Mesenchymal stem cell (in vitro differentiated cells and primary cell): ENCODE measurements around the gene FOXC2.
A peak's percentile ranks its signal among the peaks of the same experiment; 100 is the strongest.

ENCODE experiments used
- DNase-seq: peaks from one replicate; pipeline ENCODE4 v3.0.0-alpha.2; 2013
- H2AFZ ChIP-seq: one replicate; pipeline ENCODE4 v1.6.1; 2013; ENCODE audit warnings: low read depth, mild to moderate bottlenecking, control low read depth, inconsistent platforms, low read length, moderate library complexity
- H2AK5ac ChIP-seq: 2 replicates; pipeline ENCODE4 v1.6.1; 2013; ENCODE audit warnings: low read length, moderate library complexity, mild to moderate bottlenecking, inconsistent platforms; ENCODE audit not compliant: severe bottlenecking
- H2BK120ac ChIP-seq: one replicate; pipeline ENCODE4 v1.6.1; 2013; ENCODE audit warnings: low read depth, mild to moderate bottlenecking, inconsistent platforms, low read length, moderate library complexity
- H2BK12ac ChIP-seq, 2 experiments: one replicate each; pipeline ENCODE4 v1.6.1; 2013; ENCODE audit warnings: inconsistent platforms in 2 of 2, low read length in 2 of 2, mild to moderate bottlenecking in 2 of 2, moderate library complexity in 2 of 2, control low read depth in 1 of 2
- H2BK15ac ChIP-seq: one replicate; pipeline ENCODE4 v1.6.1; 2013; ENCODE audit warnings: mild to moderate bottlenecking, low read depth, inconsistent platforms; ENCODE audit not compliant: poor library complexity, severe bottlenecking
- H2BK5ac ChIP-seq: 2 replicates; pipeline ENCODE4 v1.6.1; 2013; ENCODE audit warnings: low read depth, mild to moderate bottlenecking, low read length, control low read depth, inconsistent platforms; ENCODE audit not compliant: poor library complexity, severe bottlenecking
- H3K14ac ChIP-seq, 2 experiments: one replicate each; pipeline ENCODE4 v1.6.1; 2013; ENCODE audit warnings: inconsistent platforms in 2 of 2, low read length in 2 of 2, control low read depth in 1 of 2, mild to moderate bottlenecking in 1 of 2, moderate library complexity in 1 of 2
- H3K18ac ChIP-seq, 2 experiments: one replicate each; pipeline ENCODE4 v1.6.1; 2013; ENCODE audit warnings: inconsistent platforms in 2 of 2, low read length in 2 of 2, control low read depth in 1 of 2, low read depth in 1 of 2, mild to moderate bottlenecking in 1 of 2
- H3K23ac ChIP-seq, 2 experiments: one replicate each; pipeline ENCODE4 v1.6.1; 2013; ENCODE audit warnings: inconsistent platforms in 2 of 2, low read length in 2 of 2, mild to moderate bottlenecking in 2 of 2, moderate library complexity in 2 of 2, control low read depth in 1 of 2
- H3K27ac ChIP-seq: 2 replicates; pipeline ENCODE4 v1.5.1; 2013; ENCODE audit warnings: mild to moderate bottlenecking, moderate library complexity, low read length, control low read depth, inconsistent platforms; ENCODE audit not compliant: poor library complexity, severe bottlenecking
- H3K27me3 ChIP-seq, 2 experiments: 2 replicates each; pipeline versions ENCODE4 v1.6.1 to v1.7.0; 2013; ENCODE audit warnings: low read length in 2 of 2, mild to moderate bottlenecking in 2 of 2, moderate library complexity in 2 of 2, control low read depth in 1 of 2, inconsistent platforms in 1 of 2; ENCODE audit not compliant: control insufficient read depth in 1 of 2, insufficient read depth in 1 of 2
- H3K36me3 ChIP-seq, 2 experiments: 2 replicates each; pipeline versions ENCODE4 v1.6.1 to v1.7.0; 2013; ENCODE audit warnings: low read length in 2 of 2, control low read depth in 1 of 2, inconsistent platforms in 1 of 2, low read depth in 1 of 2, mild to moderate bottlenecking in 1 of 2; ENCODE audit not compliant: insufficient read depth in 2 of 2, control insufficient read depth in 1 of 2
- H3K4ac ChIP-seq, 2 experiments: one replicate each; pipeline ENCODE4 v1.6.1; 2013; ENCODE audit warnings: inconsistent platforms in 2 of 2, low read length in 2 of 2, mild to moderate bottlenecking in 2 of 2, moderate library complexity in 2 of 2, control low read depth in 1 of 2, low read depth in 1 of 2
- H3K4me1 ChIP-seq: 2 replicates; pipeline ENCODE4 v1.6.1; 2013; ENCODE audit warnings: low read depth, low read length, control low read depth; ENCODE audit not compliant: control insufficient read depth, insufficient read depth
- H3K4me2 ChIP-seq: 2 replicates; pipeline ENCODE4 v1.6.1; 2013; ENCODE audit warnings: low read length, mild to moderate bottlenecking, inconsistent platforms; ENCODE audit not compliant: poor library complexity, severe bottlenecking
- H3K4me3 ChIP-seq, 2 experiments: 2 replicates each; pipeline versions ENCODE4 v1.5.1 to v1.7.0; 2013; ENCODE audit warnings: low read length in 2 of 2, mild to moderate bottlenecking in 2 of 2, control low read depth in 1 of 2, low read depth in 1 of 2; ENCODE audit not compliant: insufficient read depth in 1 of 2
- H3K79me1 ChIP-seq: replicated peaks from 2 replicates; pipeline ENCODE4 v1.6.1; 2013; ENCODE audit warnings: mild to moderate bottlenecking, control low read depth, low read length, inconsistent platforms; ENCODE audit not compliant: poor library complexity, severe bottlenecking
- H3K9ac ChIP-seq: 2 replicates; pipeline ENCODE4 v1.7.0; 2013; ENCODE audit warnings: mild to moderate bottlenecking, low read length, moderate library complexity
- H3K9me3 ChIP-seq: 2 replicates; pipeline ENCODE4 v1.7.0; 2013; ENCODE audit warnings: mild to moderate bottlenecking, low read length; ENCODE audit not compliant: control insufficient read depth
- H4K8ac ChIP-seq: one replicate; pipeline ENCODE4 v1.6.1; 2013; ENCODE audit warnings: inconsistent platforms, mild to moderate bottlenecking, low read length, moderate library complexity
- H4K91ac ChIP-seq: one replicate; pipeline ENCODE4 v1.6.1; 2013; ENCODE audit warnings: mild to moderate bottlenecking, low read length, inconsistent platforms
- WGBS: methylation state at CpG from one replicate; pipeline ENCODE4 v1.1.7; 2013; ENCODE audit warnings: mixed read lengths; 5-methylcytosine and 5-hydroxymethylcytosine counted together

Gene FOXC2

DNA sequence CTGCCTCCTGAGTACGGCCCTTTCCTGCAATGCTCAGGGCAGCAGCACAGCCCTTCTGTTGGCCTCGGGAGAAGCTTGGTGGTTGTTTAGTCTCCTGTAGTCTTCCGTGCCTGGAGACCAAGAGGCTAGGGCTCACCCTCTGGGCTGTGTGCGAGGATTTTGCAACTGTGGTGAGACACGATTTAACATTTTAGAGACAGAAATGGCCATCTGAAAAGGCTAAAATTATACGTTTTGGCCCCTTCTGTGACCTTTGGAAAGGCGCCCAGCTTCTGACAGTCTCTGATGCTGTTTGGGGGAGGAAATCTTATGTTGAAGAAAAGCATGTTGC lies 44.9 kb downstream of the FOXC2 start:
- H3K9ac ChIP-seq: no peak overlapping the region
- H3K36me3 ChIP-seq: no peaks in the 10 kb centered on the region
- H4K91ac ChIP-seq: no peak overlapping the region
- H2BK15ac ChIP-seq: no peak overlapping the region
- H2AK5ac ChIP-seq: peak overlapping the region; percentile 77
- H3K4me1 ChIP-seq: peaks cover 25% of the 10 kb centered on the region
- no peak overlapping the region for H3K23ac ChIP-seq
- no peaks in the 10 kb centered on the region for H3K79me1 ChIP-seq
- H3K27me3 ChIP-seq: no peaks in the 10 kb centered on the region
- no peaks in the 10 kb centered on the region for H3K9me3 ChIP-seq
- H2BK120ac ChIP-seq: no peak overlapping the region
- H3K4me3 ChIP-seq: no peak overlapping the region
- peak overlapping the region; percentile 0 to 98 for H3K18ac ChIP-seq
- H4K8ac ChIP-seq: peak overlapping the region; percentile 84
- peak overlapping the region; percentile 94 to 100 for H2BK12ac ChIP-seq
- WGBS: 19% methylated on average over 6 of the region's 7 CpGs
- DNase-seq: peak; percentile 97
- no peak overlapping the region for H2BK5ac ChIP-seq
- H3K27ac ChIP-seq: no peak overlapping the region
- peak overlapping the region in 1 of 2 experiments; percentile 96 for H3K4ac ChIP-seq
- H3K14ac ChIP-seq: peak overlapping the region in 1 of 2 experiments; percentile 98
- H2AFZ ChIP-seq: no peak overlapping the region
- no peak overlapping the region for H3K4me2 ChIP-seq

DNA sequence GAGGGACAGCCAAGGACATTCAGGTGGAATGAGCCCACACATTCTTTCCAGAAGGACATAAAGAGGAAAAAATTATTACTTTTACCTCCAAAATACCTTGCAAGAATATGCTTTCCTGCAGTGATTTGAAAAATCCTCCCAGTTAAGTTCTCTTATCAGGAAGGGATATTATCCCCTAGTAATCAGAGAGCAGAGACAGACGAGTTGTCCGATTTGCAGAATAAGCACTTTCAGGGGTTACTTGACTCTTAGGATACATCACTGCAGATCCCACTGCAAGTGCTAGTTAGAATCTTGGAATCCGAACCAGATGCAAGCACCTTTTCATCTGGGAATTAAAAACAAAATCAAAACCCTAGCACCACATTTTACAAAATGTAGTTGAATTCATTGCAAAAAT lies 45.3 kb downstream of the FOXC2 start:
- Histone ChIP-seq H3K4me1 (peaks cover 25% of the 10 kb centered on the region), H2AFZ (no peak overlapping the region), H2BK15ac (no peak overlapping the region), H2AK5ac (no peak overlapping the region), H3K14ac (no peak overlapping the region), H2BK5ac (no peak overlapping the region), H3K27me3 (no peaks in the 10 kb centered on the region), H3K36me3 (no peaks in the 10 kb centered on the region), H4K91ac (no peak overlapping the region), H3K4me2 (no peak overlapping the region), H3K4ac (no peak overlapping the region), H3K27ac (no peak overlapping the region), H3K4me3 (no peak overlapping the region), H4K8ac (no peak overlapping the region), H3K9ac (no peak overlapping the region), H2BK120ac (no peak overlapping the region), H3K18ac (no peak overlapping the region), H3K23ac (no peak overlapping the region), H3K9me3 (no peaks in the 10 kb centered on the region), H2BK12ac (no peak overlapping the region), H3K79me1 (no peaks in the 10 kb centered on the region)
- 60% methylated on average over 2 of the region's 3 CpGs for WGBS
- DNase-seq: peak; percentile 42

DNA sequence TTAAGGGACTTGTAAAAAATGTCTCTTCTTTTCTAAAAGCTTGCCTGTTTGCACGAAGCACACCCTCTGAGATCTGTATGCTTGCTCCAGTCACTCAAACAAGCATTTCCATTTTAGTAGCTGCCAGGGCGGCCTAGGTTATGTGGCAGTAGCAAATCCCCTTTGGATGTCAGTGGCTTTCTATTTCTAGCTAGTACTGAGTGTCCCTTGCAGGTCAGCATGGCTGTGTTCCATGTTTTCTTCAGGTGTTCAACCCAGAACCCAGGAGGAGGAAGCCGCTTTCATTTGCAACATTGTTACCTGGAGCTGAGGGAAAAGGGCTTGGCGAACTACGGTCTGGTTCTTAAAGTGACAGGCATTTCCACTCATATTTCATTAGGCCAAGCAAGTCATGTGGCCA lies 48.1 kb downstream of the FOXC2 start:
- Histone ChIP-seq H3K9me3 (no peaks in the 10 kb centered on the region), H3K4me1 (peaks cover 13% of the 10 kb centered on the region), H3K79me1 (peaks cover 2% of the 10 kb centered on the region), H3K27me3 (no peaks in the 10 kb centered on the region), H3K9ac (no peak overlapping the region), H3K23ac (no peak overlapping the region), H3K4ac (no peak overlapping the region), H4K8ac (peak overlapping the region; percentile 19), H3K18ac (peak overlapping the region in 1 of 2 experiments; percentile 14), H2AFZ (peak overlapping the region; percentile 36), H3K36me3 (no peaks in the 10 kb centered on the region), H3K14ac (no peak overlapping the region), H3K4me3 (no peak overlapping the region), H3K27ac (no peak overlapping the region), H2BK12ac (no peak overlapping the region), H2BK15ac (no peak overlapping the region), H2BK5ac (no peak overlapping the region), H2BK120ac (peak overlapping the region; percentile 23), H2AK5ac (no peak overlapping the region), H3K4me2 (no peak overlapping the region), H4K91ac (no peak overlapping the region)
- 81% methylated on average over 5 of the region's 5 CpGs for WGBS
- DNase-seq: no peak

DNA sequence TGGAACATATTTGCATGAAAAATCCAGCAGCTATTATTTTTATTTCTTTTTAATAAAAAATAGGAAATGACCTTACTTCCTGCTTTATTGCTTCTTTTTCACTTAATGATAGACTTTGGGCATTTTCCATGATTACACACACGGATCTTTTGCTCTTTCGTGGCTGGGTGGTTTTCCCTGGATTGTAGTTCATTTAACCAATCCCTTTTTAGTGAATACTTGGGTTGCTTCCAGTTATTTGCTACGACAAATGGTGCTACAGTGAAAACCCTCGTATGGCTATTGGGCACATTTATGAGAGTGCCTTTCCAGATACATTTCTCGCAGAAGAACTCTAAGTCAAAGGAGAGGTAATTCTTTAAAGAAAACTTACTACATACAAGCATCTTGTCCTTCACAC lies 50.3 kb downstream of the FOXC2 start:
- Histone ChIP-seq H4K91ac (no peak overlapping the region), H3K9ac (no peak overlapping the region), H3K79me1 (peaks cover 2% of the 10 kb centered on the region), H2AK5ac (no peak overlapping the region), H3K36me3 (peaks cover 0 to under 1% of the 10 kb centered on the region in 2 experiments), H3K27me3 (no peaks in the 10 kb centered on the region), H2BK12ac (no peak overlapping the region), H3K4me2 (no peak overlapping the region), H3K4me3 (no peak overlapping the region), H4K8ac (no peak overlapping the region), H3K4me1 (no peaks in the 10 kb centered on the region), H2AFZ (no peak overlapping the region), H3K4ac (no peak overlapping the region), H3K27ac (no peak overlapping the region), H3K9me3 (peaks cover 3% of the 10 kb centered on the region), H3K18ac (no peak overlapping the region), H3K14ac (no peak overlapping the region), H2BK5ac (no peak overlapping the region), H2BK120ac (no peak overlapping the region), H2BK15ac (no peak overlapping the region), H3K23ac (no peak overlapping the region)
- 94% methylated on average over 5 of the region's 5 CpGs for WGBS
- DNase-seq: no peak
